Natural killer cell (primary cell): ENCODE data around the gene ATP2A1. TPM values are rescaled to one million over a fixed set of nuclear protein-coding genes. Genes with fewer than 3 reads are reported as not detected.

Source experiments
- ATAC-seq, 3 donors: fragments of 150-1000 bp in 2 of 3; fragments of 200-7000 bp in 1 of 3; cut with Tn5 transposase; 1 replicate in 1 of 3; 2 replicates in 2 of 3; pipeline ENCODE4 v1.10.0; 2021; ENCODE audit warnings: mild to moderate bottlenecking in 2 of 3, moderate library complexity in 2 of 3
- DNase-seq, 2 donors: peaks; one replicate each; pipeline versions ENCODE4 v3.0.0 to v3.0.0-alpha.2; 2013 to 2021; ENCODE audit warnings: mixed read lengths in 1 of 2
- H3K27ac ChIP-seq: one replicate; pipeline ENCODE4 v1.5.1; 2013; ENCODE audit warnings: mild to moderate bottlenecking, low read length
- H3K27me3 ChIP-seq: one replicate; pipeline ENCODE4 v1.6.1; 2013; ENCODE audit warnings: low read length; ENCODE audit not compliant: control insufficient read depth, insufficient read depth
- H3K36me3 ChIP-seq: one replicate; pipeline ENCODE4 v1.6.1; 2013; ENCODE audit warnings: low read length; ENCODE audit not compliant: control insufficient read depth, insufficient read depth
- H3K4me1 ChIP-seq: one replicate; pipeline ENCODE4 v1.6.1; 2013; ENCODE audit warnings: low read length; ENCODE audit not compliant: control insufficient read depth, insufficient read depth
- H3K4me3 ChIP-seq: one replicate; pipeline ENCODE4 v1.5.1; 2013; ENCODE audit warnings: low read length
- H3K9me3 ChIP-seq: one replicate; pipeline ENCODE4 v1.6.1; 2013; ENCODE audit warnings: low read length; ENCODE audit not compliant: control insufficient read depth, insufficient read depth
- H3K27ac Mint-ChIP-seq, 2 donors: one replicate each; pipeline ENCODE4 v1.8.0; 2022; ENCODE audit warnings: mild to moderate bottlenecking in 2 of 2, mixed read lengths in 2 of 2, moderate library complexity in 1 of 2
- H3K27me3 Mint-ChIP-seq, 2 donors: one replicate each; pipeline ENCODE4 v1.8.0; 2022; ENCODE audit warnings: low read depth in 2 of 2, mixed read lengths in 2 of 2
- H3K36me3 Mint-ChIP-seq: one replicate; pipeline ENCODE4 v1.8.0; 2022; ENCODE audit warnings: mixed read lengths
- H3K4me1 Mint-ChIP-seq, 2 donors: one replicate each; pipeline ENCODE4 v1.8.0; 2022; ENCODE audit warnings: mixed read lengths in 2 of 2
- H3K4me3 Mint-ChIP-seq: one replicate; pipeline ENCODE4 v1.8.0; 2022; ENCODE audit warnings: mild to moderate bottlenecking, moderate library complexity, mixed read lengths
- H3K9me3 Mint-ChIP-seq, 2 donors: one replicate each; pipeline ENCODE4 v1.8.0; 2022; ENCODE audit warnings: mixed read lengths in 2 of 2
- WGBS: methylation state at CpG from one replicate; pipeline ENCODE4 v1.1.7; 2013; ENCODE audit warnings: missing lambda C conversion rate; ENCODE audit not compliant: insufficient coverage; 5-methylcytosine and 5-hydroxymethylcytosine counted together
- intact Hi-C: fragments of 100-400 bp; cut with micrococcal nuclease; formaldehyde crosslinking; loops from one replicate; pipeline ENCODE4 v1.14.2; 2022
- total RNA-seq, 4 donors: library from RNA; stranded (reverse); fragments of 120-200 nt in 1 of 4; gene quantifications; one replicate each; pipeline versions ENCODE4 v1.2.3 to v1.2.4, GENCODE V29; 2013 to 2022
- TF ChIP-seq, protein P1 (sequence below): fragments of 200-600 bp; IDR thresholded peaks from one replicate; pipeline ENCODE4 v1.8.0; 2022; ENCODE audit warnings: antibody characterized with exemption

ATP2A1 gene
- total RNA-seq, 3 donors from 2014 or later (not counting 1 experiment from before 2014, with no cell fraction given) = 0.75 to 2.5 (median 1.3) TPM

DNA sequence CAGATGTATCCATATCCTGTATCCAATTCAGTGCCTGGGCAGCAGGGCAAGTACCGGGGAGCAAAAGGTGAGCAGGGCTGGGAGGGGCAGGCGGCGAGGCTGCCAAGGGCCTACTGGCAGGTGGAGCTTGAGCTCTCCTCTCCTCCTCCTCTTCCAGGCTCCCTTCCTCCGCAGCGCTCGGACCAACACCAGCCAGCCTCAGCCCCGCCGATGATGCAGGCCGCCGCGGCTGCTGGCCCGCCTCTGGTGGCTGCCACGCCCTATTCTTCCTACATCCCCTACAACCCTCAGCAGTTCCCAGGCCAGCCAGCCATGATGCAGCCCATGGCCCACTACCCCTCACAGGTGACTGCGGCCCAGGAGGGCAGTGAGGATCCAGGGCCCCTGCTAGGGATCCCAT lies 43.9 kb upstream of the ATP2A1 start:
- 99% methylated on average over 14 of the region's 14 CpGs for WGBS
- no peak overlapping the region for H3K4me3 Mint-ChIP-seq
- H3K9me3 Mint-ChIP-seq = no peaks in the 10 kb centered on the region
- H3K27me3 Mint-ChIP-seq = no peaks in the 10 kb centered on the region
- H3K9me3 ChIP-seq = no peaks in the 10 kb centered on the region
- H3K36me3 Mint-ChIP-seq = peaks cover 20% of the 10 kb centered on the region
- H3K4me1 ChIP-seq = no peaks in the 10 kb centered on the region
- ATAC-seq (no peak), DNase-seq (no peak)
- no peaks in the 10 kb centered on the region for H3K27me3 ChIP-seq
- intact Hi-C loops = no loop called here
- TF ChIP-seq, protein P1, sequence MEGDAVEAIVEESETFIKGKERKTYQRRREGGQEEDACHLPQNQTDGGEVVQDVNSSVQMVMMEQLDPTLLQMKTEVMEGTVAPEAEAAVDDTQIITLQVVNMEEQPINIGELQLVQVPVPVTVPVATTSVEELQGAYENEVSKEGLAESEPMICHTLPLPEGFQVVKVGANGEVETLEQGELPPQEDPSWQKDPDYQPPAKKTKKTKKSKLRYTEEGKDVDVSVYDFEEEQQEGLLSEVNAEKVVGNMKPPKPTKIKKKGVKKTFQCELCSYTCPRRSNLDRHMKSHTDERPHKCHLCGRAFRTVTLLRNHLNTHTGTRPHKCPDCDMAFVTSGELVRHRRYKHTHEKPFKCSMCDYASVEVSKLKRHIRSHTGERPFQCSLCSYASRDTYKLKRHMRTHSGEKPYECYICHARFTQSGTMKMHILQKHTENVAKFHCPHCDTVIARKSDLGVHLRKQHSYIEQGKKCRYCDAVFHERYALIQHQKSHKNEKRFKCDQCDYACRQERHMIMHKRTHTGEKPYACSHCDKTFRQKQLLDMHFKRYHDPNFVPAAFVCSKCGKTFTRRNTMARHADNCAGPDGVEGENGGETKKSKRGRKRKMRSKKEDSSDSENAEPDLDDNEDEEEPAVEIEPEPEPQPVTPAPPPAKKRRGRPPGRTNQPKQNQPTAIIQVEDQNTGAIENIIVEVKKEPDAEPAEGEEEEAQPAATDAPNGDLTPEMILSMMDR = no peak
- no peak overlapping the region for H3K4me3 ChIP-seq
- peaks cover 82% of the 10 kb centered on the region for H3K36me3 ChIP-seq
- H3K4me1 Mint-ChIP-seq = peaks cover 6 to 25% of the 10 kb centered on the region in 2 donors
- no peak overlapping the region for H3K27ac ChIP-seq
- no peak overlapping the region for H3K27ac Mint-ChIP-seq

DNA sequence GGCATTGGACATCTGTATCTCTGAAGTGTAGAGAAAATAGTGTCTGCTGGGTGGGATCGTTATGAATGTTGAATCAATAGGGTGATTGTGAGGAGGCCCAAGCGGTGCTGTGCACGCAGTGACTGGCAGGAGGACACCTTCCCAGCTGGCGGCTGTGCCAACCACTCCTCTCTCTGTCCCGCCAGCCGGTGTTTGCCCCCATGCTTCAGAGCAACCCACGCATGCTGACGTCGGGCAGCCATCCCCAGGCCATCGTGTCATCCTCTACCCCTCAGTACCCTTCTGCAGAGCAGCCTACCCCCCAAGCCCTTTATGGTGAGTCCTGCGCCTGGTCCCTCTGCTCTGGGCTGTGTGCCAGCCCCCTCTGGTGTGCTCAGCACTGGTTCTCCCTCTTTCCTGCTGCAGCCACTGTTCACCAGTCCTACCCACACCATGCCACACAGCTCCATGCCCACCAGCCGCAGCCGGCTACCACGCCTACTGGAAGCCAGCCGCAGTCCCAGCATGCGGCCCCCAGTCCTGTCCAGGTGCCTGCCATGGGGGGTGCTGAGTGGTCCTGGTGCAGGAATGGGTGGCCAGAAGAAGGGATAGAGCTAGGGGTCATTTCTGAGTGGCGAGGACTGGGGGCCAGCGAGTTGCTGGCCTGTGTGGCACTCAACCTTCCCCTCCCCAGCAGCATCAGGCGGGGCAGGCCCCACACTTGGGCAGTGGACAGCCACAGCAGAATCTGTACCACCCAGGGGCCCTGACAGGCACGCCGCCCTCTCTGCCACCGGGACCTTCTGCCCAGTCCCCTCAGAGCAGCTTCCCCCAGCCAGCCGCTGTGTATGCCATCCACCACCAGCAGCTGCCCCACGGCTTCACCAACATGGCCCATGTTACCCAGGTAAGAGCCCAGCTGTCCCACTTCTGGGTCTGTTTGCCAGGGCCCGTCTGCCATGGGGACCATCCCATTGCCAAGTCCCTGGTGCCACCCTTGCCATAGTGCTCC lies 43.1 kb upstream of the ATP2A1 start:
- 97% methylated on average over 25 of the region's 25 CpGs for WGBS
- TF ChIP-seq, protein P1 = no peak
- H3K9me3 ChIP-seq = no peaks in the 10 kb centered on the region
- Mint-ChIP-seq H3K27ac (peak overlapping the region in 1 of 2 donors; percentile 84), H3K4me3 (no peak overlapping the region), H3K9me3 (no peaks in the 10 kb centered on the region), H3K4me1 (peaks cover 6 to 25% of the 10 kb centered on the region in 2 donors), H3K27me3 (no peaks in the 10 kb centered on the region), H3K36me3 (peaks cover 20% of the 10 kb centered on the region)
- DNase-seq (no peak), ATAC-seq (peak in 1 of 3 donors; percentile 9)
- no peak overlapping the region for H3K27ac ChIP-seq
- no peaks in the 10 kb centered on the region for H3K27me3 ChIP-seq
- intact Hi-C loops = no loop called here
- no peak overlapping the region for H3K4me3 ChIP-seq
- no peaks in the 10 kb centered on the region for H3K4me1 ChIP-seq
- H3K36me3 ChIP-seq = peaks cover 74% of the 10 kb centered on the region

DNA sequence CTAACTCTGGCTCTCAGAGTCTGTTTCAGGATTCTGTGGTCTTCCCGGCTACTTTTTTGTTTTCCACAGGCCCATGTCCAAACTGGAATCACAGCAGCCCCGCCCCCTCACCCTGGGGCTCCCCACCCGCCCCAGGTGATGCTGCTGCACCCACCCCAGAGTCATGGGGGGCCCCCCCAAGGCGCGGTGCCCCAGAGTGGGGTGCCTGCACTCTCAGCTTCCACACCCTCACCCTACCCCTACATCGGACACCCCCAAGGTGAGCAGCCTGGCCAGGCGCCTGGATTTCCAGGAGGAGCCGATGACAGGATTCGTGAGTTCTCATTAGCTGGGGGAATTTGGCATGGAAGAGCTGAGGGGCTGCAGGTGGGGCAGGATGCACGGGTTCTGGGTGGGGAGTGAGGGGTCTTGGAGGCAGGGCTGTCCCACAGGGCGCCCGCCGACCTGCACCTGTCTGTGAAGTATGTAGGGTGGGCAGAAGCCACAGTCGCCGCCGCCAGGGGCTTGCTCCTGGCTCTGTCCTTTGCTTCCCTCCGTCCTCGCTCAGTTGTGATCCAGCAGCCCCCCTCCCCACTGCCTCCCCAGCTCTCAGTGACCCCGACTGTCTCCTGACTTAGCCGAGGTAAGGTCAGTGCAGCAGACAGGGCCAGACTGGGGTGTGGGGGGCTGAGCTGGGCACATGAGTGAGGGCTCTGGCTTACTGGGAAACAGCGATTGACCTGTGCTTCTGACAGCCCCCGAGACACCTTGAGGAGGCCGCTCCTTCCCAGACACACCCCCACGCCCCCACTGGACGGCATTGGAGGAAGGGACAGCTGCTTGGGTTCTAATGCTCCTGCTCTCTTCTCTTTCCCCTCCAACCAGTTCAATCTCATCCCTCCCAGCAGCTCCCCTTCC lies 42.2 kb upstream of the ATP2A1 start:
- no peak overlapping the region for H3K27ac Mint-ChIP-seq

More for the DNA sequence above, 42.2 kb upstream of the ATP2A1 start:
- intact Hi-C loops = no loop called here
- H3K27me3 ChIP-seq = no peaks in the 10 kb centered on the region
- no peak overlapping the region for H3K27ac ChIP-seq
- no peaks in the 10 kb centered on the region for H3K9me3 ChIP-seq
- no peaks in the 10 kb centered on the region for H3K4me1 ChIP-seq
- no peak overlapping the region for H3K4me3 Mint-ChIP-seq
- 96% methylated on average over 25 of the region's 25 CpGs for WGBS
- H3K4me1 Mint-ChIP-seq = peaks cover 6 to 25% of the 10 kb centered on the region in 2 donors
- H3K36me3 Mint-ChIP-seq = peaks cover 20% of the 10 kb centered on the region
- TF ChIP-seq, protein P1 = no peak
- H3K36me3 ChIP-seq = peaks cover 65% of the 10 kb centered on the region
- H3K4me3 ChIP-seq = no peak overlapping the region
- no peak for DNase-seq
- no peaks in the 10 kb centered on the region for H3K9me3 Mint-ChIP-seq
- peak in 1 of 3 donors; percentile 12 for ATAC-seq
- H3K27me3 Mint-ChIP-seq = no peaks in the 10 kb centered on the region
